Endothelial cell of umbilical vein (primary cell): Measurements from ENCODE around the gene TPO. TPM values are rescaled to one million over a fixed set of nuclear protein-coding genes. Genes with fewer than 3 reads are reported as not detected.

ENCODE experiments used
- BruUV-seq: library from RNA; stranded (reverse); fragments of 400-500 nt; replicated peaks from 2 replicates; lab custom pipeline; 2021; lab: Mats Ljungman, UMichigan
- CTCF ChIA-PET: fragments of 300-600, 350-600 bp; sonication (Branson Sonifier 250); formaldehyde crosslinking; loops from one replicate; lab custom pipeline; 2021; ENCODE audit warnings: antibody characterized with exemption, inconsistent platforms; lab: Charles Lee
- POLR2A ChIA-PET: fragments of 300-600, 350-600 bp; sonication (Branson Sonifier 250); formaldehyde crosslinking; loops from one replicate; lab custom pipeline; 2021; ENCODE audit warnings: antibody characterized with exemption, inconsistent platforms; lab: Charles Lee
- DNase-seq: peaks from one replicate; pipeline ENCODE4 v3.0.0-alpha.2; 2011; ENCODE audit warnings: low read depth, low spot score
- FAIRE-seq: peaks from 2 replicates; lab custom pipeline; 2011; peaks lifted over from hg19 to GRCh38; lab: Jason Lieb, UNC
- H2AFZ ChIP-seq: 2 replicates; pipeline ENCODE4 v1.6.0; 2012; ENCODE audit warnings: low read depth, low read length, control low read depth, inconsistent platforms
- H3K27ac ChIP-seq: 2 replicates; pipeline ENCODE4 v1.5.1; 2011; ENCODE audit warnings: low read depth, mild to moderate bottlenecking, control low read depth, low read length, moderate library complexity; ENCODE audit not compliant: insufficient read depth
- H3K27me3 ChIP-seq, 2 experiments: 2 replicates each; pipeline versions ENCODE4 v1.6.0 to v1.6.1; 2011; ENCODE audit warnings: low read length in 2 of 2, mixed read lengths in 1 of 2; ENCODE audit not compliant: control insufficient read depth in 2 of 2, insufficient read depth in 2 of 2
- H3K36me3 ChIP-seq, 2 experiments: 2 replicates in 1 of 2; 3 replicates in 1 of 2; pipeline ENCODE4 v1.5.1; 2011; ENCODE audit warnings: low read length in 2 of 2, mild to moderate bottlenecking in 1 of 2, moderate library complexity in 1 of 2; ENCODE audit not compliant: control insufficient read depth in 2 of 2, insufficient read depth in 2 of 2; ENCODE audit errors: extremely low read depth in 1 of 2
- H3K4me1 ChIP-seq: 3 replicates; pipeline ENCODE4 v1.5.1; 2011; ENCODE audit warnings: mild to moderate bottlenecking, low read length; ENCODE audit not compliant: control insufficient read depth, insufficient read depth; ENCODE audit errors: extremely low read depth
- H3K4me2 ChIP-seq: 2 replicates; pipeline ENCODE4 v1.6.1; 2011; ENCODE audit warnings: low read length, control low read depth, mixed read lengths; ENCODE audit not compliant: insufficient read depth
- H3K4me3 ChIP-seq, 3 experiments: fragments of 200-600 bp in 1 of 3; sonication (generic), shearing (Covaris generic) in 1 of 3; replicated peaks in 1 of 3; 2 replicates each; pipeline ENCODE4 v1.5.1; 2011 to 2016; ENCODE audit warnings: control low read depth in 3 of 3, low read length in 3 of 3, mild to moderate bottlenecking in 2 of 3, inconsistent platforms in 1 of 3, low read depth in 1 of 3, moderate library complexity in 1 of 3; ENCODE audit not compliant: insufficient read depth in 1 of 3
- H3K79me2 ChIP-seq: 2 replicates; pipeline ENCODE4 v1.6.0; 2012; ENCODE audit warnings: low read length, inconsistent platforms; ENCODE audit not compliant: control insufficient read depth, insufficient read depth
- H3K9ac ChIP-seq: replicated peaks from 2 replicates; pipeline ENCODE3; 2011; ENCODE audit warnings: low read length, control low read depth; ENCODE audit not compliant: insufficient read depth; ENCODE audit errors: extremely low read depth
- H3K9me1 ChIP-seq: replicated peaks from 3 replicates; pipeline ENCODE4 v1.6.0; 2011; ENCODE audit warnings: mild to moderate bottlenecking, low read length; ENCODE audit not compliant: control insufficient read depth, insufficient read depth; ENCODE audit errors: extremely low read depth
- H3K9me3 ChIP-seq: replicated peaks from 2 replicates; pipeline ENCODE4 v1.5.1; 2012; ENCODE audit warnings: low read length, inconsistent platforms; ENCODE audit not compliant: control insufficient read depth, insufficient read depth
- H4K20me1 ChIP-seq: replicated peaks from 2 replicates; pipeline ENCODE3; 2011; ENCODE audit warnings: mild to moderate bottlenecking, low read length; ENCODE audit not compliant: control insufficient read depth, insufficient read depth; ENCODE audit errors: extremely low read depth
- EZH2 ChIP-seq: IDR thresholded peaks from 2 replicates; pipeline ENCODE4 v1.6.1; 2012; ENCODE audit warnings: borderline replicate concordance, low read depth, mild to moderate bottlenecking, moderate library complexity, low read length, inconsistent platforms; ENCODE audit not compliant: severe bottlenecking
- FOS ChIP-seq: IDR thresholded peaks from 2 replicates; pipeline ENCODE4 v1.6.1; 2011; ENCODE audit warnings: mild to moderate bottlenecking, low read length, moderate library complexity, borderline replicate concordance; ENCODE audit not compliant: insufficient read depth
- GATA2 ChIP-seq: IDR thresholded peaks from 2 replicates; pipeline ENCODE4 v1.7.0; 2011; ENCODE audit warnings: low read depth, mild to moderate bottlenecking, moderate library complexity, mixed read lengths, low read length; ENCODE audit not compliant: insufficient read length, insufficient read depth
- JUN ChIP-seq: IDR thresholded peaks from 2 replicates; pipeline ENCODE4 v1.6.1; 2011; ENCODE audit warnings: borderline replicate concordance, low read depth; ENCODE audit not compliant: insufficient read length, insufficient read depth
- MAX ChIP-seq: IDR thresholded peaks from 2 replicates; pipeline ENCODE4 v1.6.1; 2011; ENCODE audit not compliant: insufficient read depth, insufficient read length
- MYC ChIP-seq: IDR thresholded peaks from one replicate; pipeline ENCODE4 v1.6.1; 2011; ENCODE audit warnings: mild to moderate bottlenecking, low read depth, low read length
- POLR2A ChIP-seq: IDR thresholded peaks from 2 replicates; pipeline ENCODE4 v1.6.1; 2012; ENCODE audit warnings: low read depth, mild to moderate bottlenecking, control low read depth, low read length
- POLR2AphosphoS5 ChIP-seq: IDR thresholded peaks from 2 replicates; pipeline ENCODE4 v1.6.1; 2012; ENCODE audit warnings: low read depth, mild to moderate bottlenecking, control low read depth, low read length, moderate library complexity; ENCODE audit not compliant: insufficient read depth
- dilution Hi-C: fragments of 300-500 bp; cut with MboI; formaldehyde crosslinking; loops from one replicate; pipeline ENCODE4 v1.15.0; 2019; ENCODE audit warnings: low sequenced_read_pairs; ENCODE audit not compliant: extremely low pct_ligation_motif_present
- intact Hi-C: fragments of 100-400 bp; cut with micrococcal nuclease; formaldehyde crosslinking; loops from one replicate; pipeline ENCODE4 v1.10.0; 2022
- polyA plus RNA-seq, 4 experiments: library from polyadenylated mRNA; depleted of rRNA in 3 of 4; stranded (reverse) in 3 of 4; unstranded in 1 of 4; fragments of >200 nt; gene quantifications; 2 replicates each; pipeline versions ENCODE4 v1.2.1 to v1.2.3, GENCODE V29; 2011 to 2012; ENCODE audit warnings: missing spikeins in 1 of 4
- total RNA-seq: library from RNA; stranded (reverse); gene quantifications from 2 replicates; pipeline ENCODE4 v1.2.3, GENCODE V29; 2021
- TF ChIP-seq, protein P1 (sequence below), 2 donors: IDR thresholded peaks; 1 replicate in 1 of 2; 2 replicates in 1 of 2; pipeline ENCODE4 v1.5.1; 2011; ENCODE audit warnings: low read length in 2 of 2, mild to moderate bottlenecking in 2 of 2, moderate library complexity in 2 of 2, control low read depth in 1 of 2, inconsistent platforms in 1 of 2, low read depth in 1 of 2; ENCODE audit not compliant: insufficient read depth in 1 of 2; ENCODE audit errors: extremely low read depth in 1 of 2

Gene TPO
- total and polyA plus RNA-seq, 2 donors (not counting 3 experiments of a cell fraction or from before 2014, with no cell fraction given): not detected

- no TSS peak for BruUV-seq
- no peak for DNase-seq
- no peak for TF ChIP-seq POLR2A
- TF ChIP-seq GATA2: no peak
- TF ChIP-seq POLR2AphosphoS5: no peak
- TF ChIP-seq, protein P1, sequence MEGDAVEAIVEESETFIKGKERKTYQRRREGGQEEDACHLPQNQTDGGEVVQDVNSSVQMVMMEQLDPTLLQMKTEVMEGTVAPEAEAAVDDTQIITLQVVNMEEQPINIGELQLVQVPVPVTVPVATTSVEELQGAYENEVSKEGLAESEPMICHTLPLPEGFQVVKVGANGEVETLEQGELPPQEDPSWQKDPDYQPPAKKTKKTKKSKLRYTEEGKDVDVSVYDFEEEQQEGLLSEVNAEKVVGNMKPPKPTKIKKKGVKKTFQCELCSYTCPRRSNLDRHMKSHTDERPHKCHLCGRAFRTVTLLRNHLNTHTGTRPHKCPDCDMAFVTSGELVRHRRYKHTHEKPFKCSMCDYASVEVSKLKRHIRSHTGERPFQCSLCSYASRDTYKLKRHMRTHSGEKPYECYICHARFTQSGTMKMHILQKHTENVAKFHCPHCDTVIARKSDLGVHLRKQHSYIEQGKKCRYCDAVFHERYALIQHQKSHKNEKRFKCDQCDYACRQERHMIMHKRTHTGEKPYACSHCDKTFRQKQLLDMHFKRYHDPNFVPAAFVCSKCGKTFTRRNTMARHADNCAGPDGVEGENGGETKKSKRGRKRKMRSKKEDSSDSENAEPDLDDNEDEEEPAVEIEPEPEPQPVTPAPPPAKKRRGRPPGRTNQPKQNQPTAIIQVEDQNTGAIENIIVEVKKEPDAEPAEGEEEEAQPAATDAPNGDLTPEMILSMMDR (IDR thresholded peaks at IDR 0.05; ENCODE audit: extremely low read depth in 1 of 2, insufficient read depth in 1 of 2, low read depth in 1 of 2, low read length in 2 of 2): no peak
- no peak for TF ChIP-seq JUN
- TF ChIP-seq EZH2: no peak
- no peak for TF ChIP-seq FOS
- no peak for TF ChIP-seq MAX
- TF ChIP-seq MYC: no peak
- Histone ChIP-seq H3K4me3 (no peak overlapping the region), H3K79me2 (no peaks in the 10 kb centered on the region), H4K20me1 (no peaks in the 10 kb centered on the region), H3K4me2 (no peak overlapping the region), H3K27ac (no peak overlapping the region), H2AFZ (no peak overlapping the region), H3K4me1 (no peaks in the 10 kb centered on the region), H3K9ac (no peak overlapping the region), H3K9me3 (no peaks in the 10 kb centered on the region), H3K27me3 (no peaks in the 10 kb centered on the region), H3K36me3 (no peaks in the 10 kb centered on the region), H3K9me1 (no peaks in the 10 kb centered on the region)
- POLR2A ChIA-PET: no interaction called here
- FAIRE-seq: no peak
- CTCF ChIA-PET: no interaction called here
- dilution Hi-C loops (no loop called here), intact Hi-C loops (no loop called here)
Observed at GRCh38 chr2:1502891-1503304, 89.6 kb downstream of the TPO start.
